OCI-LY1 (cell line): ENCODE results near the gene ENTREP3.

ENCODE experiments used
- H2AFZ ChIP-seq: fragments of 200-600 bp; sonication (generic), shearing (Covaris generic); 2 replicates; pipeline ENCODE4 v1.6.0; 2014; ENCODE audit warnings: antibody characterized with exemption, mild to moderate bottlenecking, low read length
- H3F3A ChIP-seq: fragments of 200-600 bp; sonication (generic), shearing (Covaris generic); 2 replicates; pipeline ENCODE4 v1.6.0; 2014; ENCODE audit warnings: mild to moderate bottlenecking, antibody characterized with exemption, low read length, moderate library complexity; ENCODE audit not compliant: insufficient read depth
- H3K27ac ChIP-seq: fragments of 200-600 bp; sonication (generic); 2 replicates; pipeline ENCODE4 v1.5.1; 2014; ENCODE audit warnings: low read length, mixed run types, mild to moderate bottlenecking, low read depth; ENCODE audit not compliant: poor library complexity, severe bottlenecking
- H3K27me3 ChIP-seq: fragments of 200-600 bp; sonication (generic); 2 replicates; pipeline ENCODE4 v1.6.0; 2014; ENCODE audit warnings: antibody characterized with exemption, mild to moderate bottlenecking, low read length, moderate library complexity; ENCODE audit not compliant: insufficient read depth
- H3K36me3 ChIP-seq: fragments of 200-600 bp; sonication (generic); 2 replicates; pipeline ENCODE4 v1.6.1; 2014; ENCODE audit warnings: mild to moderate bottlenecking, antibody characterized with exemption, low read length, moderate library complexity, mixed read lengths; ENCODE audit not compliant: insufficient read depth
- H3K4me1 ChIP-seq: fragments of 200-600 bp; sonication (generic); 2 replicates; pipeline ENCODE4 v1.5.1; 2014; ENCODE audit warnings: mild to moderate bottlenecking, low read length, moderate library complexity; ENCODE audit not compliant: insufficient read depth, severe bottlenecking
- H3K4me2 ChIP-seq: fragments of 200-600 bp; sonication (generic), shearing (Covaris generic); 2 replicates; pipeline ENCODE4 v1.6.1; 2014; ENCODE audit warnings: low read length
- H3K4me3 ChIP-seq: fragments of 200-600 bp; sonication (generic); 2 replicates; pipeline ENCODE4 v1.5.1; 2014; ENCODE audit warnings: low read length, low read depth, mild to moderate bottlenecking, mixed read lengths; ENCODE audit not compliant: poor library complexity, severe bottlenecking
- H3K79me2 ChIP-seq: fragments of 200-600 bp; shearing (Covaris generic); 2 replicates; pipeline ENCODE4 v1.6.1; 2016; ENCODE audit warnings: mixed run types, low read length, mixed read lengths; ENCODE audit not compliant: insufficient read depth
- H3K9ac ChIP-seq: fragments of 200-600 bp; sonication (generic), shearing (Covaris generic); 2 replicates; pipeline ENCODE4 v1.6.1; 2014; ENCODE audit warnings: mild to moderate bottlenecking, low read length, mixed read lengths
- H3K9me2 ChIP-seq: fragments of 200-600 bp; sonication (generic), shearing (Covaris generic); 2 replicates; pipeline ENCODE4 v1.6.1; 2014; ENCODE audit warnings: low read depth, mild to moderate bottlenecking, low read length, mixed read lengths
- H3K9me3 ChIP-seq: fragments of 200-600 bp; shearing (Covaris generic); 2 replicates; pipeline ENCODE4 v1.6.1; 2014; ENCODE audit warnings: low read length, mixed read lengths
- H4K20me1 ChIP-seq: fragments of 200-600 bp; sonication (generic), shearing (Covaris generic); 2 replicates; pipeline ENCODE4 v1.6.0; 2016; ENCODE audit warnings: mild to moderate bottlenecking, low read length; ENCODE audit not compliant: insufficient read depth
- EZH2 ChIP-seq: fragments of 200-600 bp; sonication (generic), shearing (Covaris generic); IDR thresholded peaks from 2 replicates; pipeline ENCODE4 v1.8.0; 2017; ENCODE audit warnings: borderline replicate concordance, mixed run types, mild to moderate bottlenecking, antibody characterized with exemption, low read length, moderate library complexity, mixed read lengths
- TF ChIP-seq, protein P1 (sequence below): fragments of 200-600 bp; sonication (generic), shearing (Covaris generic); IDR thresholded peaks from 2 replicates; pipeline ENCODE4 v1.5.1; 2017; ENCODE audit warnings: mild to moderate bottlenecking, antibody characterized with exemption, low read length, moderate library complexity, mixed read lengths

Gene ENTREP3

DNA sequence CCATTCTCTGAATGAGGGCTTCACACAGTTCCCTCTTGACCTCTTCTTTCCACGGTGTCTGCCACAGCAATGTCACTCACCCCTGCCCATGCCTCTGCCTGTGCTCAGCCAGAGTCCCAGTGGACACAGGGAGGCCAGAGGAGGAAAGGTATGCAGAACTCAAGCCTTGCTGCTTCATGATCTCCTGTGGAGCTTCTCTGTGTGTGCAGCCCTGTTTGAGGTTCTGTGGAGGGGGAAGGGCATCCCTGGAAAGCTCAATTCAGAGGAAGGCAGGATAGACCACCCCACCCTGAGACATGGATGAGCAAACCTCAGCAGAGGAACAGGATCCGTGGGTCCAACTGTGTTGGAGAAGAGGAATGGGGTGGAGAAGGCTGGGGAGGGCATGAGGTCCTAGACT is 24.0 kb upstream of the ENTREP3 start:
- Histone ChIP-seq H3K9me3 (no peaks in the 10 kb centered on the region), H3K4me1 (peaks cover 24% of the 10 kb centered on the region), H2AFZ (no peak overlapping the region), H3K27me3 (no peaks in the 10 kb centered on the region), H4K20me1 (no peaks in the 10 kb centered on the region), H3K79me2 (no peaks in the 10 kb centered on the region), H3K4me2 (0 out of 2 replicates have a peak overlapping the region, but pooled peaks have one; percentile 76), H3K9me2 (no peaks in the 10 kb centered on the region), H3K36me3 (peaks cover 3% of the 10 kb centered on the region; the same call in 1 of the 2 replicates), H3K4me3 (no peak overlapping the region), H3K27ac (no peak overlapping the region), H3K9ac (no peak overlapping the region), H3F3A (no peaks in the 10 kb centered on the region; the same call in 1 of the 2 replicates)
- TF ChIP-seq EZH2: no peak
- TF ChIP-seq, protein P1, sequence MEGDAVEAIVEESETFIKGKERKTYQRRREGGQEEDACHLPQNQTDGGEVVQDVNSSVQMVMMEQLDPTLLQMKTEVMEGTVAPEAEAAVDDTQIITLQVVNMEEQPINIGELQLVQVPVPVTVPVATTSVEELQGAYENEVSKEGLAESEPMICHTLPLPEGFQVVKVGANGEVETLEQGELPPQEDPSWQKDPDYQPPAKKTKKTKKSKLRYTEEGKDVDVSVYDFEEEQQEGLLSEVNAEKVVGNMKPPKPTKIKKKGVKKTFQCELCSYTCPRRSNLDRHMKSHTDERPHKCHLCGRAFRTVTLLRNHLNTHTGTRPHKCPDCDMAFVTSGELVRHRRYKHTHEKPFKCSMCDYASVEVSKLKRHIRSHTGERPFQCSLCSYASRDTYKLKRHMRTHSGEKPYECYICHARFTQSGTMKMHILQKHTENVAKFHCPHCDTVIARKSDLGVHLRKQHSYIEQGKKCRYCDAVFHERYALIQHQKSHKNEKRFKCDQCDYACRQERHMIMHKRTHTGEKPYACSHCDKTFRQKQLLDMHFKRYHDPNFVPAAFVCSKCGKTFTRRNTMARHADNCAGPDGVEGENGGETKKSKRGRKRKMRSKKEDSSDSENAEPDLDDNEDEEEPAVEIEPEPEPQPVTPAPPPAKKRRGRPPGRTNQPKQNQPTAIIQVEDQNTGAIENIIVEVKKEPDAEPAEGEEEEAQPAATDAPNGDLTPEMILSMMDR: no peak

- peak overlapping the region; percentile 67 for H3K4me3 ChIP-seq
Measured at GRCh38 chr1:155278689-155279160, 23.4 kb upstream of the ENTREP3 start.

DNA sequence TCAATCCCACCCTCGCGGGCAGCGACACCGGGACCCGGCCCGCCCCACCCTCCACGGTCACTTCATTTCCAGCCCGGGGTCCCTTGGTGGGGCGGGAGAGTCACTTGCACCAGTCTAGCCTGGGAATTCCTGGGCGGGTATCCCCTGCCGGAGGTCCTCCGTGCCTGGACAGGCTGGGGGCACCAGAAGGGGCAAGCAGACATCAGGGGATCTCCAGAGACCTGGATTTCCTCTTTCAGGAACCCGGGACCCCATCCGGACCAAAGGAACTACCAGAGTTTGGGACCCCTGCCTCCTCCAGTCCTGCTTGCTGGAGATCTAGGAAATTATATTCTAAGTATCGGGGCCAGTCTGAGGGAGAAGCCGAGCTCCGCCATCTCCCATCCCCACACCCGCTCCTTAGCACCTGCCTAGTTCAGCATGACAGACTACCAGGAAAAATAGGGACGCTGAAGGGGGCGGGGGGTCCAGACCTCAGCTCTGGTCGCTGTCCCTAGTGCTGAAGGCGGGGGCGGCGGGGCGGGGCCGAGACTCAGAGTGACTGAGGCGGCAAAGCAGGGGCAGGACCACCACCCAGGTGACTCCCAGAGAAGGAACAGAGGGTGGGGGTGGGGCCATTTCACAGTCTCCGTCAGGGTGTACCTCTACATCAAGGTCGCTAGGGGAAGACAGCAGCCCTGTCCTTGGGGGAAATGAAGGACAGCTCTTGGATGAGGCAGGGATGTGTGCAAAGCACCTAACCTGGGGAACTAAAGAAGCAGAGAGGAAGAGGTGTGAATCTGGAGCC is 22.8 kb upstream of the ENTREP3 start:
- Histone ChIP-seq H3K9me2 (no peaks in the 10 kb centered on the region), H3K27ac (no peak overlapping the region), H3K36me3 (peaks cover 3% of the 10 kb centered on the region; the same call in 1 of the 2 replicates), H3K4me3 (peak overlapping the region; percentile 67), H3K27me3 (no peaks in the 10 kb centered on the region), H3K9me3 (no peaks in the 10 kb centered on the region), H3K79me2 (peaks cover 3% of the 10 kb centered on the region; the same call in 1 of the 2 replicates), H3F3A (no peaks in the 10 kb centered on the region; the same call in 1 of the 2 replicates), H2AFZ (no peak overlapping the region), H3K4me2 (peak overlapping the region; percentile 76), H3K4me1 (peaks cover 32% of the 10 kb centered on the region), H3K9ac (peak overlapping the region; percentile 59), H4K20me1 (no peaks in the 10 kb centered on the region)
- no peak for TF ChIP-seq EZH2
- TF ChIP-seq, protein P1: peak; percentile 49

More at GRCh38 chr1:155278689-155279160, 23.4 kb upstream of the ENTREP3 start:
- Histone ChIP-seq H3K9me2 (no peaks in the 10 kb centered on the region), H3K4me1 (peaks cover 29% of the 10 kb centered on the region), H3K36me3 (peaks cover 3% of the 10 kb centered on the region; the same call in 1 of the 2 replicates), H3K27ac (no peak overlapping the region), H3F3A (no peaks in the 10 kb centered on the region; the same call in 1 of the 2 replicates), H4K20me1 (no peaks in the 10 kb centered on the region), H2AFZ (no peak overlapping the region), H3K79me2 (peaks cover 2% of the 10 kb centered on the region; the same call in 1 of the 2 replicates), H3K9me3 (no peaks in the 10 kb centered on the region), H3K27me3 (no peaks in the 10 kb centered on the region), H3K4me2 (peak overlapping the region; percentile 76; the same call in 1 of the 2 replicates), H3K9ac (no peak overlapping the region)
- no peak for TF ChIP-seq EZH2
- TF ChIP-seq, protein P1: peak; percentile 1; the same call in 1 of the 2 replicates
